ENCODE results near the gene RERE.

The RERE gene

DNA sequence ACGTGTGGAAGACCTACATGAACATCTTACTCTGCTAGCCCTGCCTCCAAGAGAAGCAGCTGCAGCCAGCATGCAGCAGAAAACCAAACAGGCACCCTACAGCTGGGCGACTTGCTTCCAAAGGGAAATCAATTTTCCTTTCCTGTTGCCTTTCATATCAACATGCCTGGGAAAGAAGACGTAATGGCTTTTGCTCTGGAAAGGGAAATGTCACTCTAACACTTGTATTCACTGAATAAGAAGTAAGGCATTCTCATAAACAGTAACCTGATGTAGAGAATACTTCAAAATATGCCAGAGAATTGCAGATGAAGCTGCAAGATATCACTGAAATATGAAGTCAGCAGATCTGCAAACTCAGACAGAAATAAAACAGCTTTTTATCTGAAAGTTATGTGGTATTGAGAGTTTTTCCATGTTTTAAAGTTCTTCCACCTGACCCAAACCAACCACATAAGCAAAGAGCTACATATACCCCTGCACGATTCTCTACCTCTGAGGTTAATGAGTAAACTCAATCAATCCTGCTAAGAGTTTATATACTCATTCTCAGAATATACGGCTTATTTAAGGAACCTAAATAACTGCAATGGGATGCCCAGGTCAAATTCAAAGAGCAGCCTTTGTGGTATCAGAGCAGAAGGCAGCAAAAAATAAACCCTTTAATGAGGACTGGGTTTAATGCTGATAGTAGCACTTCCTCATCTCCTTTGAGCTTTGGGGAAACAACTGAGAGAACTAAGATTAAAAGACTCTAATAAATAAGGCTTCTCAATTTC is 150.9 kb downstream of the RERE start:
- H3K4me1 ChIP-seq (ENCODE audit: control insufficient read depth, insufficient read depth, low read length, poor library complexity, severe bottlenecking) = peaks cover 10% of the 10 kb centered on the region
- H3K4me3 ChIP-seq (ENCODE audit: insufficient read depth, low read depth, low read length, poor library complexity, severe bottlenecking) = no peak overlapping the region
- DNase-seq = no peak
- H3K27me3 ChIP-seq (replicated peaks; ENCODE audit: control insufficient read depth, insufficient read depth, low read length, poor library complexity, severe bottlenecking) = no peaks in the 10 kb centered on the region
- no peak overlapping the region for H3K27ac ChIP-seq (ENCODE audit: insufficient read depth, low read length, poor library complexity, severe bottlenecking)
- H3K9me3 ChIP-seq (ENCODE audit: control insufficient read depth, low read length) = no peaks in the 10 kb centered on the region
- no peaks in the 10 kb centered on the region for H3K36me3 ChIP-seq (ENCODE audit: control insufficient read depth, insufficient read depth, low read length)

DNA sequence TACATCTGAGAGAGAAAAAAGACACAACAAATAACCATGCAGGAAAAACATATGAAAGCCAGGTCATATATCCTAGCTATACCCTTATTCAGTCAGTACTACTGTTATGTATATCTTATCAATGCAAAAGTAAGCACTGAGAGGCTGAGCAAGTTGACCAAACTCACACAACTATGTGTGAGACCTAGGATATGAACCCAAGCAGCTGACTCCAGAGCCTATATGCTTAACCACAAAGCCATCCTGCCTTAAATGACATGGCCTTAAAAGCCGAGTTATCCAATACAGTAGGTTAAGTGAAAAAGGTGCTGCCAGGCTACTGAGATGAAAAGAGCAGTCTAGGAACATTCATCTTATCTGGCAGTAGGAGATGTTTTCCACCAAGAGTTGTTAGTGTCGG is 151.6 kb downstream of the RERE start:
- Histone ChIP-seq H3K36me3 (ENCODE audit: control insufficient read depth, insufficient read depth, low read length) (no peaks in the 10 kb centered on the region), H3K27me3 (replicated peaks; ENCODE audit: control insufficient read depth, insufficient read depth, low read length, poor library complexity, severe bottlenecking) (no peaks in the 10 kb centered on the region), H3K27ac (ENCODE audit: insufficient read depth, low read length, poor library complexity, severe bottlenecking) (no peak overlapping the region), H3K4me1 (ENCODE audit: control insufficient read depth, insufficient read depth, low read length, poor library complexity, severe bottlenecking) (peaks cover 10% of the 10 kb centered on the region), H3K9me3 (ENCODE audit: control insufficient read depth, low read length) (no peaks in the 10 kb centered on the region), H3K4me3 (ENCODE audit: insufficient read depth, low read depth, low read length, poor library complexity, severe bottlenecking) (no peak overlapping the region)
- no peak for DNase-seq

GRCh38 chr1:8664887-8665286 is 152.6 kb downstream of the RERE start:
- no peak for DNase-seq
- Histone ChIP-seq H3K9me3 (ENCODE audit: control insufficient read depth, low read length) (no peaks in the 10 kb centered on the region), H3K4me1 (ENCODE audit: control insufficient read depth, insufficient read depth, low read length, poor library complexity, severe bottlenecking) (peaks cover 10% of the 10 kb centered on the region), H3K4me3 (ENCODE audit: insufficient read depth, low read depth, low read length, poor library complexity, severe bottlenecking) (no peak overlapping the region), H3K27ac (ENCODE audit: insufficient read depth, low read length, poor library complexity, severe bottlenecking) (no peak overlapping the region), H3K36me3 (ENCODE audit: control insufficient read depth, insufficient read depth, low read length) (no peaks in the 10 kb centered on the region), H3K27me3 (replicated peaks; ENCODE audit: control insufficient read depth, insufficient read depth, low read length, poor library complexity, severe bottlenecking) (no peaks in the 10 kb centered on the region)

DNA sequence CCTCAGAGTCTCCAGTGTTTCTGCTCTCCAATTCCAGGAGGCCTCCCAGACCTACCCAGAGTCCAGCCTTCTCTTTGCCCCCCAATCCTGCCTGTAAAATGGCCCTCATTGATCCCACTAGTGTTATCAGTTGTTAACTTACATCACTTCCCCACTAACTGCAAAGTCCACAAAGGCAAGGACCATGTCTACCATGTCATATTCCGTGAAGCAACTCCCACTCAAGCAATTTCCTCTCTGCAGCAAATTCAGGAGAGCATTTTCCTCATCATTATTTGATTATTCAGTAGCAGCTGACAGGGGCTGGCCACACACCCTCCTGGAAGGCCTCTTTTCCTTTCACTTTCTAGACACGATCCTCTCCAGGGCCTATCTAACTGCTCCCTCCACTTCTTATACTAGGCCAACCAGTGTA is 153.5 kb downstream of the RERE start:
- Histone ChIP-seq H3K4me3 (ENCODE audit: insufficient read depth, low read depth, low read length, poor library complexity, severe bottlenecking) (no peak overlapping the region), H3K9me3 (ENCODE audit: control insufficient read depth, low read length) (no peaks in the 10 kb centered on the region), H3K27ac (ENCODE audit: insufficient read depth, low read length, poor library complexity, severe bottlenecking) (no peak overlapping the region), H3K27me3 (replicated peaks; ENCODE audit: control insufficient read depth, insufficient read depth, low read length, poor library complexity, severe bottlenecking) (no peaks in the 10 kb centered on the region), H3K36me3 (ENCODE audit: control insufficient read depth, insufficient read depth, low read length) (no peaks in the 10 kb centered on the region), H3K4me1 (ENCODE audit: control insufficient read depth, insufficient read depth, low read length, poor library complexity, severe bottlenecking) (peaks cover 10% of the 10 kb centered on the region)
- DNase-seq = no peak

DNA sequence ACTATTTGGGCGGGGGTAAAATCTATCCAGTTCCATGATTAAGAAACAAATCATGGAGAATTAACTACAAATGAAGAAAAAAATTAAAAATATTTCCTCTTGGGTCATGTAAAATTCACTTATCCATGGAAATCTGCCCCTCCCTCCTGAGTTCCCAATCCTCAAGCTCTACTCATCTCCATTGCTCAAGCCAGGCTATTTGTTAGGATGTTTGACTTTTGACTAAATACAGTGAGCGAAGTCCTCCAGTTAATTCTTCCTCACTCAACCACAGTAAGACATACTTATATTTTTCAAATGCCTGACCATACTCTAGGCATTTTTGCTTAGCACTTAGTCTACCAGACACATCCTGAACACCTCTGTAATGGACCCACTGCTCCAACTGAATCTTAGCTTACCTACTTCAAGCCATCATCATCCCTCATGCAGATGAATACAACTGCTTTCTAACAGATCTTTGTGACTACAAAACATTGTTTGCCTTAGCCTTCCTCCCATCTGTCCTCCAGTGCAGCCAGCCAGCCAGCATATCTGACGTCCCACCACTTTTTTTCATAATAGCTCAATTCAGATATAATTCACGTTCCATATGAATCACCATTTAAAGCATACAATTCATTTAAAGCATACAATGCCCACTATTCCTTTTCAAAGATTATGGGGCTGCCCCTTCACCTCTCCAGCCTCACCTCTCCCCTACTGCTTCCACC is 154.2 kb downstream of the RERE start:
- H3K36me3 ChIP-seq (ENCODE audit: control insufficient read depth, insufficient read depth, low read length) = no peaks in the 10 kb centered on the region
- H3K27ac ChIP-seq (ENCODE audit: insufficient read depth, low read length, poor library complexity, severe bottlenecking) = no peak overlapping the region
- H3K9me3 ChIP-seq (ENCODE audit: control insufficient read depth, low read length) = no peaks in the 10 kb centered on the region
- H3K4me3 ChIP-seq (ENCODE audit: insufficient read depth, low read depth, low read length, poor library complexity, severe bottlenecking) = no peak overlapping the region
- DNase-seq = no peak
- H3K27me3 ChIP-seq (replicated peaks; ENCODE audit: control insufficient read depth, insufficient read depth, low read length, poor library complexity, severe bottlenecking) = no peaks in the 10 kb centered on the region
- peaks cover 10% of the 10 kb centered on the region for H3K4me1 ChIP-seq (ENCODE audit: control insufficient read depth, insufficient read depth, low read length, poor library complexity, severe bottlenecking)

DNA sequence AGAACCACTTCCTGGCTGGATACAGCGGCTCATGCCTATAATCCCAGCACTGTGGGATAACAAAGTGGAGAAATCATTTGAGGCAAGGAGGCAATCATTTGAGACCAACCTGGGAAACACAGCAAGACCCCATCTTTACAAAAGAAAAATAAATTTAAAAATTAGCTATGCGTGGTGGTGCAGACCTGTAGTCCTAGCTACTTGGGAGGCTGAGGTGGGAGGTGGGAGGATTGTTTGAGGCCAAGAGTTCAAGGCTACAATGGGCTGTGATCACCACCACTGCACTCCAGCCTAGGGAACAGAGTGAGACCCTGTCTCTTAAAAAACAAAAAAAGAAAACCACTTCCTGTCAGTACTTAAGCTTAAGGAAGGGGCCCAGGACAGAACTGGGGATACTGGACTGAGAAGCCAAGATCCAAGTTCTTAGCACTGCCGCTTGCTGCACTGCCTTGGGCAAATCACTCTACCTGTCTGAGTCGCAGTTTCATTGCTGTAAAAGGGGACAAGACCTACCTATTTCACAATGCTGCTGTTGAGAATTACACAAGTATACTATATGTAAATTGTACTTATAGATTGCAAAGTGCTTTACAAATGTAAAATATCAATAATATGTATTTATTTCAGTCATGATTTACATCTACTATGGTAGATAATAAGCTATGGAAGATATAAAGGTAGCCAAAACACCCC is 154.9 kb downstream of the RERE start:
- Histone ChIP-seq H3K4me1 (ENCODE audit: control insufficient read depth, insufficient read depth, low read length, poor library complexity, severe bottlenecking) (peaks cover 10% of the 10 kb centered on the region), H3K4me3 (ENCODE audit: insufficient read depth, low read depth, low read length, poor library complexity, severe bottlenecking) (no peak overlapping the region)

GRCh38 chr1:8661185-8662110 is 156.0 kb downstream of the RERE start:
- H3K27me3 ChIP-seq (replicated peaks; ENCODE audit: control insufficient read depth, insufficient read depth, low read length, poor library complexity, severe bottlenecking) = no peaks in the 10 kb centered on the region
- H3K27ac ChIP-seq (ENCODE audit: insufficient read depth, low read length, poor library complexity, severe bottlenecking) = no peak overlapping the region
- no peak for DNase-seq
- no peaks in the 10 kb centered on the region for H3K36me3 ChIP-seq (ENCODE audit: control insufficient read depth, insufficient read depth, low read length)
- peaks cover 10% of the 10 kb centered on the region for H3K4me1 ChIP-seq (ENCODE audit: control insufficient read depth, insufficient read depth, low read length, poor library complexity, severe bottlenecking)
- no peak overlapping the region for H3K4me3 ChIP-seq (ENCODE audit: insufficient read depth, low read depth, low read length, poor library complexity, severe bottlenecking)
- no peaks in the 10 kb centered on the region for H3K9me3 ChIP-seq (ENCODE audit: control insufficient read depth, low read length)

More for the DNA sequence above, 154.9 kb downstream of the RERE start:
- no peak overlapping the region for H3K27ac ChIP-seq (ENCODE audit: insufficient read depth, low read length, poor library complexity, severe bottlenecking)
- H3K27me3 ChIP-seq (replicated peaks; ENCODE audit: control insufficient read depth, insufficient read depth, low read length, poor library complexity, severe bottlenecking) = no peaks in the 10 kb centered on the region
- DNase-seq = no peak
- no peaks in the 10 kb centered on the region for H3K9me3 ChIP-seq (ENCODE audit: control insufficient read depth, low read length)
- no peaks in the 10 kb centered on the region for H3K36me3 ChIP-seq (ENCODE audit: control insufficient read depth, insufficient read depth, low read length)

GRCh38 chr1:8660411-8660828 is 157.0 kb downstream of the RERE start:
- no peaks in the 10 kb centered on the region for H3K9me3 ChIP-seq (ENCODE audit: control insufficient read depth, low read length)
- H3K27me3 ChIP-seq (replicated peaks; ENCODE audit: control insufficient read depth, insufficient read depth, low read length, poor library complexity, severe bottlenecking) = no peaks in the 10 kb centered on the region
- no peak overlapping the region for H3K27ac ChIP-seq (ENCODE audit: insufficient read depth, low read length, poor library complexity, severe bottlenecking)
- no peak for DNase-seq
- no peak overlapping the region for H3K4me3 ChIP-seq (ENCODE audit: insufficient read depth, low read depth, low read length, poor library complexity, severe bottlenecking)
- H3K4me1 ChIP-seq (ENCODE audit: control insufficient read depth, insufficient read depth, low read length, poor library complexity, severe bottlenecking) = peaks cover 10% of the 10 kb centered on the region
- no peaks in the 10 kb centered on the region for H3K36me3 ChIP-seq (ENCODE audit: control insufficient read depth, insufficient read depth, low read length)

DNA sequence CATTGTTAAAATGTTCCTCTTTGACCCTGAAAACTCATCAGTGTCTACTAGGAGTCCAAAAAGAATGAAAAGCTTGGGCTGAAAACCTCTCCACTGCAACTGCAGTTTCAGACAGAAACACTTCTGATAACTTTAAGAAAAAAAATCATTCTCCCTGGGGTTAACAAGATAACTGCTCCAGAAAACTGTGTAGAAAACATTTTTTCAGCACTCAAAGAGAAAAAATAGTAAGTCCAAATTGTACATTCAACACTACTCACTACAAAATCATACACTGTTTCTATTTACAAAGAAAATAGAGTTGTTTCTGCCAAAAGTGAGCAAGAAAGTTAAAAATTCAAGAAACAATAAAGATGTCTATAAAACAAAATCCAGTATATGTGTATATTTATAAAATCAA is 157.8 kb downstream of the RERE start:
- no peak for DNase-seq
- Histone ChIP-seq H3K27me3 (replicated peaks; ENCODE audit: control insufficient read depth, insufficient read depth, low read length, poor library complexity, severe bottlenecking) (no peaks in the 10 kb centered on the region), H3K4me1 (ENCODE audit: control insufficient read depth, insufficient read depth, low read length, poor library complexity, severe bottlenecking) (peaks cover 10% of the 10 kb centered on the region), H3K4me3 (ENCODE audit: insufficient read depth, low read depth, low read length, poor library complexity, severe bottlenecking) (no peak overlapping the region), H3K27ac (ENCODE audit: insufficient read depth, low read length, poor library complexity, severe bottlenecking) (no peak overlapping the region), H3K36me3 (ENCODE audit: control insufficient read depth, insufficient read depth, low read length) (no peaks in the 10 kb centered on the region), H3K9me3 (ENCODE audit: control insufficient read depth, low read length) (no peaks in the 10 kb centered on the region)

Data from effector memory CD4-positive, alpha-beta T cell (primary cell).